Fibroblast of lung (primary cell): ENCODE results near the gene ESPN.

Source experiments
- CTCF ChIP-seq, 2 donors: IDR thresholded peaks in 1 of 2; conservative IDR thresholded peaks in 1 of 2; 1 replicate in 1 of 2; 2 replicates in 1 of 2; pipeline ENCODE4 v1.5.1; 2011 to 2012; ENCODE audit warnings: low read length in 2 of 2, control low read depth in 1 of 2, inconsistent platforms in 1 of 2, low read depth in 1 of 2, mild to moderate bottlenecking in 1 of 2
- EZH2 ChIP-seq: IDR thresholded peaks from 2 replicates; pipeline ENCODE4 v1.5.1; 2012; ENCODE audit warnings: low read length, control low read depth, mild to moderate bottlenecking; ENCODE audit errors: missing control alignments

- TF ChIP-seq CTCF (conservative IDR thresholded peaks at IDR 0.05 in 1 of 2, IDR thresholded peaks at IDR 0.05 in 1 of 2; ENCODE audit: low read depth in 1 of 2, low read length in 2 of 2) (no peak), EZH2 (no peak)
Measured at GRCh38 chr1:6380037-6380436, 44.5 kb upstream of the ESPN start.
